ENCODE data around the gene AFDN. TPM values are rescaled to one million over a fixed set of nuclear protein-coding genes. Genes with fewer than 3 reads are reported as not detected.
A peak's percentile ranks its signal among the peaks of the same experiment; 100 is the strongest.

AFDN gene
- total and polyA plus RNA-seq, 2 donors (not counting 1 experiment from before 2014, with no cell fraction given): 21.0 to 57.1 TPM

DNA sequence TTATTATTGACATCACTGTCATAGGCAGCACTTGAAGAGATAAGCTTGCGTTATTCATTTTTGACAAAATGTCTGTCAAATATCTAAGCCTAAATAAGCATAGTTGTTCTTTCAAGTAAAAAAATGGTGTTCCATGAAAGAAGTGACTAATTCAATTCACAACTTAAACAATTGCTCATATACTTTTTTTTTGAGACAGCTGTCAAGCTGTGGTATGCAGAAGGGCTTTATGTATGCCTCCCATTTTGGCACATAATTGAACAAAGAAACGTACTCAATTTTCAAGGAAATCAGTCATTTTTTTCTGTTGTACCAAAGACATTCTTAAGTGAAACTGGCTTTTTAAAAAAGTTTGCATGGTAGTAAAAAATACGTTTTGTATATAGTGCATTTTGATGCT, 8.5 kb downstream of the AFDN start:
- no peak overlapping the region for H3K4me3 ChIP-seq (replicated peaks in 1 of 4; ENCODE audit: control extremely low read depth in 1 of 4, insufficient read depth in 1 of 4, low read depth in 3 of 4, low read length in 4 of 4)
- no peak overlapping the region for H3K4me2 ChIP-seq (ENCODE audit: extremely low read depth, insufficient read depth, low read length)
- H3K4me1 ChIP-seq (ENCODE audit: control insufficient read depth, extremely low read depth, insufficient read depth, low read length): no peaks in the 10 kb centered on the region
- peaks cover 2% of the 10 kb centered on the region for H4K20me1 ChIP-seq (ENCODE audit: control insufficient read depth, extremely low read depth, insufficient read depth, low read length)
- H3K9me3 ChIP-seq (ENCODE audit: control insufficient read depth, insufficient read depth, low read depth, low read length): no peaks in the 10 kb centered on the region
- no peak overlapping the region for H3K9ac ChIP-seq (ENCODE audit: insufficient read depth, low read length)
- no peak overlapping the region for H2AFZ ChIP-seq (ENCODE audit: low read length)
- H3K27me3 ChIP-seq (ENCODE audit: control insufficient read depth, insufficient read depth, low read length): no peaks in the 10 kb centered on the region
- no peak overlapping the region for H3K27ac ChIP-seq (ENCODE audit: insufficient read depth, low read length)
- TF ChIP-seq, protein P1, sequence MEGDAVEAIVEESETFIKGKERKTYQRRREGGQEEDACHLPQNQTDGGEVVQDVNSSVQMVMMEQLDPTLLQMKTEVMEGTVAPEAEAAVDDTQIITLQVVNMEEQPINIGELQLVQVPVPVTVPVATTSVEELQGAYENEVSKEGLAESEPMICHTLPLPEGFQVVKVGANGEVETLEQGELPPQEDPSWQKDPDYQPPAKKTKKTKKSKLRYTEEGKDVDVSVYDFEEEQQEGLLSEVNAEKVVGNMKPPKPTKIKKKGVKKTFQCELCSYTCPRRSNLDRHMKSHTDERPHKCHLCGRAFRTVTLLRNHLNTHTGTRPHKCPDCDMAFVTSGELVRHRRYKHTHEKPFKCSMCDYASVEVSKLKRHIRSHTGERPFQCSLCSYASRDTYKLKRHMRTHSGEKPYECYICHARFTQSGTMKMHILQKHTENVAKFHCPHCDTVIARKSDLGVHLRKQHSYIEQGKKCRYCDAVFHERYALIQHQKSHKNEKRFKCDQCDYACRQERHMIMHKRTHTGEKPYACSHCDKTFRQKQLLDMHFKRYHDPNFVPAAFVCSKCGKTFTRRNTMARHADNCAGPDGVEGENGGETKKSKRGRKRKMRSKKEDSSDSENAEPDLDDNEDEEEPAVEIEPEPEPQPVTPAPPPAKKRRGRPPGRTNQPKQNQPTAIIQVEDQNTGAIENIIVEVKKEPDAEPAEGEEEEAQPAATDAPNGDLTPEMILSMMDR (conservative IDR thresholded peaks at IDR 0.05 in 1 of 2, IDR thresholded peaks at IDR 0.05 in 1 of 2; ENCODE audit: low read depth in 1 of 2, low read length in 2 of 2): no peak
- no peak for TF ChIP-seq EZH2 (IDR thresholded peaks at IDR 0.05; ENCODE audit: low read length, missing control alignments)
- H3K79me2 ChIP-seq (ENCODE audit: control insufficient read depth, insufficient read depth, low read length): peaks cover 28% of the 10 kb centered on the region
- no peak for DNase-seq (ENCODE audit: low read depth in 2 of 2)
- no peaks in the 10 kb centered on the region for H3K36me3 ChIP-seq (ENCODE audit: control insufficient read depth, insufficient read depth, low read length)

- Histone ChIP-seq H3K79me2 (ENCODE audit: control insufficient read depth, insufficient read depth, low read length) (peaks cover 25% of the 10 kb centered on the region), H3K4me3 (replicated peaks in 1 of 4; ENCODE audit: control extremely low read depth in 1 of 4, insufficient read depth in 1 of 4, low read depth in 3 of 4, low read length in 4 of 4) (no peak overlapping the region), H3K4me2 (ENCODE audit: extremely low read depth, insufficient read depth, low read length) (no peak overlapping the region), H4K20me1 (ENCODE audit: control insufficient read depth, extremely low read depth, insufficient read depth, low read length) (peaks cover 2% of the 10 kb centered on the region), H3K27ac (ENCODE audit: insufficient read depth, low read length) (no peak overlapping the region), H3K9ac (ENCODE audit: insufficient read depth, low read length) (no peak overlapping the region), H3K9me3 (ENCODE audit: control insufficient read depth, insufficient read depth, low read depth, low read length) (no peaks in the 10 kb centered on the region), H3K27me3 (ENCODE audit: control insufficient read depth, insufficient read depth, low read length) (no peaks in the 10 kb centered on the region), H3K36me3 (ENCODE audit: control insufficient read depth, insufficient read depth, low read length) (no peaks in the 10 kb centered on the region), H3K4me1 (ENCODE audit: control insufficient read depth, extremely low read depth, insufficient read depth, low read length) (no peaks in the 10 kb centered on the region), H2AFZ (ENCODE audit: low read length) (no peak overlapping the region)
- TF ChIP-seq, protein P1 (conservative IDR thresholded peaks at IDR 0.05 in 1 of 2, IDR thresholded peaks at IDR 0.05 in 1 of 2; ENCODE audit: low read depth in 1 of 2, low read length in 2 of 2): no peak
- TF ChIP-seq EZH2 (IDR thresholded peaks at IDR 0.05; ENCODE audit: low read length, missing control alignments): no peak
- DNase-seq (ENCODE audit: low read depth in 2 of 2): peak in 1 of 2 donors; percentile 23
Measured at GRCh38 chr6:167836721-167837120, 10.0 kb downstream of the AFDN start.

GRCh38 chr6:167838207-167838748, 11.6 kb downstream of the AFDN start:
- peaks cover 2% of the 10 kb centered on the region for H4K20me1 ChIP-seq (ENCODE audit: control insufficient read depth, extremely low read depth, insufficient read depth, low read length)
- no peak overlapping the region for H3K9ac ChIP-seq (ENCODE audit: insufficient read depth, low read length)
- H3K4me2 ChIP-seq (ENCODE audit: extremely low read depth, insufficient read depth, low read length): no peak overlapping the region
- H2AFZ ChIP-seq (ENCODE audit: low read length): no peak overlapping the region
- no peak for TF ChIP-seq EZH2 (IDR thresholded peaks at IDR 0.05; ENCODE audit: low read length, missing control alignments)
- TF ChIP-seq, protein P1 (conservative IDR thresholded peaks at IDR 0.05 in 1 of 2, IDR thresholded peaks at IDR 0.05 in 1 of 2; ENCODE audit: low read depth in 1 of 2, low read length in 2 of 2): no peak
- no peak overlapping the region for H3K27ac ChIP-seq (ENCODE audit: insufficient read depth, low read length)
- H3K4me3 ChIP-seq (replicated peaks in 1 of 4; ENCODE audit: control extremely low read depth in 1 of 4, insufficient read depth in 1 of 4, low read depth in 3 of 4, low read length in 4 of 4): no peak overlapping the region
- no peaks in the 10 kb centered on the region for H3K36me3 ChIP-seq (ENCODE audit: control insufficient read depth, insufficient read depth, low read length)
- no peak for DNase-seq (ENCODE audit: low read depth in 2 of 2)
- H3K27me3 ChIP-seq (ENCODE audit: control insufficient read depth, insufficient read depth, low read length): no peaks in the 10 kb centered on the region
- H3K9me3 ChIP-seq (ENCODE audit: control insufficient read depth, insufficient read depth, low read depth, low read length): no peaks in the 10 kb centered on the region
- H3K79me2 ChIP-seq (ENCODE audit: control insufficient read depth, insufficient read depth, low read length): peaks cover 28% of the 10 kb centered on the region
- H3K4me1 ChIP-seq (ENCODE audit: control insufficient read depth, extremely low read depth, insufficient read depth, low read length): no peaks in the 10 kb centered on the region
